ENCODE measurements around the gene HTRA1.

HTRA1 gene

DNA sequence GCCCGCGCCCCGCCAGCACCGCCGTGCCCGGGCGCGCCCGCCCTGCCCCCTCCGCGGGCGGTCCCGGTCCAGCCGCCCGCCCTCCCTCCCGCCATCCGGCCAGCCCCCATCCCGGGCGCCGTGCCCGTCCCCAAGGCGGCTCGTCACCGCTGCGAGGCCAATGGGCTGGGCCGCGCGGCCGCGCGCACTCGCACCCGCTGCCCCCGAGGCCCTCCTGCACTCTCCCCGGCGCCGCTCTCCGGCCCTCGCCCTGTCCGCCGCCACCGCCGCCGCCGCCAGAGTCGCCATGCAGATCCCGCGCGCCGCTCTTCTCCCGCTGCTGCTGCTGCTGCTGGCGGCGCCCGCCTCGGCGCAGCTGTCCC is at the start of gene HTRA1:
HTRA1 (plus strand) TSS at position 187 of the 362 bp plus-strand sequence; CDS start at position 287, 100 bp downstream.
- peak; percentile 27 for DNase-seq

DNA sequence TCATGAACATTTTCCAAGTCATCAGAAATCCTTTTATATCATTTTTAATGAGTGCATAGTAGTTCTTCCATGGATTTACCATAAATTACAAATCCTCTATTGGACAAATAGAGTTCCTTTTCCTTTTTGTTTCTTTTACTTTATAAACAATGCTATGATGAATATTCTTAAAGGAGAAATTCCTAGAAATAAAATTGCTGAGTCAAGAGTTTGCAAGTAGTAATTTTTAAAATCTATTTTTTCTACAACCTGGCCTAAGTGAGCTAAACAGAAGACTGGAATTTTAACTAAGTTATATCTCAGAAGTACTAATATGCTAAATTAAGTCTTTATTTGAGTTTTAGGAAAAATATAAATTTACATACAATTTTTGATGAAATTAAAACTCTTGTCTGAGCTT is 48.0 kb upstream of the HTRA1 start:
- no peak for DNase-seq

DNA sequence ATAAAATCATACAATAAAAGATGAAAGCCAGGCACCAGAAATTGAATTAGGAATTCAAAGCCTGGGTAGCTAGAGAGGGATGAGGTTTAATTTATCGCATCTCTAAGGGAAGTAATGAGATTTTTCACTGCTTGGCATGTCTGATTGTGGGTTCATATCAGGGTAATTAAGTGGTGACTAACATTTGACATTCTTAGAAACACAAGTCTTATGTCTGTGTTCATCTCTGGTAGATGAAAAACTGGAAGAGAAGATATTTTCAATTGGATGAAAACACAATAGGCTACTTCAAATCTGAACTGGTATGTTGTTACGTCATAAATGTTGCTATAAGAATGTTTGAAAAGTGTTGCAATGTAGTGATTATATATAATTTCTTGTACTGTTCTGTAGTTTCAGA is 43.7 kb upstream of the HTRA1 start:
- peak; percentile 2 for DNase-seq

DNA sequence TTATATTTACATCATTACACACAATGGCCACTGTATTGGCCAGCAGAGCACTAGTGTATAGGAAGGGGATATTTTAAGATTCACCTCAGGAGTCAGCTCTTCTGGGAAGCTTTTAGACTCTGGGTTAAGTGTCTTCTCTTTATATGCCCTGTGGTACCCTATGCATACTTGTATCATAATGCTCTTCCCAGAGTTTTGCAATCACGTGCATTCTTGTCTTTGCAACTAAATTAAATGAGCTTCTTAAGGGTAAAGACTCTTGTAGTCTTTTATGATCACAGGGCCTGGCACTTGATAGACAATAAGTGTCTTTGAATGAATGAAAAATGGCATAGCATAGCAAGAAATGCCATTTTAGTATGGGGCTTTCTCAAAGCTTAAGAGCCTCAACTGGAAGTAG is 42.3 kb upstream of the HTRA1 start:
- no peak for DNase-seq

DNA sequence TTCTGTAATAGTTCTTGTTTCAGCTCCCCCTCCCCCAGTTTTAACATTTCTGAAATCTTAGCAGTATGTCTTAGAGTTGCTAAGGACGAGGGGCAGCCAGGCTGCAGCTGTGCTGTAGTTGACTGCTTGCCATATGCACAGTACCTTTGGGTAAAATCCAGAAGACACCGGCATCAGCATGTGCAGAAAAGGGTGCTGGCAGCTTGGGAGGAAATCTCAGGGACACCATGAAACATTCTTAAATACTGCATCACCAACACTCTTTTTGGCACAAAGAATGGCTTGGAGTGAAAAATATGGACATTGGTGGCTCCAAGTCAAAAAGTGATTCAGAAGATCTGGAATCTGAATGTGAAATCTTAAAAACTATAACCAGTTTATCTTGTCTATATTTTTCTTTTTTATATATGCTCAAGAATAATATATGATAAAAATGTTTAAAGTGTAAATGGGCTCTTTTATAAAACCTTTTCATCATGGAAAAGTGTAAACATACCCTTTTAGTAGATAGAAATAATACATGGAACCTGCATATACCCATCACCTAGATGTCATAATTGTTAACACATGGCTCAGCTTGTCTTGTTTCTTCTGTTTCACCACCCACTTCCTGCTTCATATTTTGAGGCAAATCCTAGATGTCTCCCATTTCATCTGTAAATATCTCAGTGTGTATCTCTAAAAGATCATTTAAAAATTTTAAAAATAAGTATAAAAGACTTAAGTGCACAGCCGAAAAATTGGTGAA is 41.3 kb upstream of the HTRA1 start:
- DNase-seq = no peak

DNA sequence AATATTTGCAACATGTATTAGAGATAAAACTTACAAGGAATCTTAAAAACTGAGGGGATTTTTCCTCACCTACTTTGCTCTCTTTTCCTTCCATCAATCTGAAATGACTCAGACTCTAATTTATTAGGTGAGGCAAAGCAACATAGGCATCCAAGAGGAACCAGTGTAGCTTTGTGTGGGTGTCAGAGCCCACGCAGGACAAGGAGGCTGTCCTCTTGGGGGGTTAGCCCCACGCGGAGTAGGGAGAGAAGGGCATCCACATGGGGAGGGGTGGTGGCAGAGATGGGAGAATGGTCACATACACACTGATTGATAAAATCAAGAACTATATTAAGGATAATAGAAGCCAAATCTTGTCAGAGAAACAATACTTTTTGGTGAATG is 40.7 kb upstream of the HTRA1 start:
- no peak for DNase-seq

DNA sequence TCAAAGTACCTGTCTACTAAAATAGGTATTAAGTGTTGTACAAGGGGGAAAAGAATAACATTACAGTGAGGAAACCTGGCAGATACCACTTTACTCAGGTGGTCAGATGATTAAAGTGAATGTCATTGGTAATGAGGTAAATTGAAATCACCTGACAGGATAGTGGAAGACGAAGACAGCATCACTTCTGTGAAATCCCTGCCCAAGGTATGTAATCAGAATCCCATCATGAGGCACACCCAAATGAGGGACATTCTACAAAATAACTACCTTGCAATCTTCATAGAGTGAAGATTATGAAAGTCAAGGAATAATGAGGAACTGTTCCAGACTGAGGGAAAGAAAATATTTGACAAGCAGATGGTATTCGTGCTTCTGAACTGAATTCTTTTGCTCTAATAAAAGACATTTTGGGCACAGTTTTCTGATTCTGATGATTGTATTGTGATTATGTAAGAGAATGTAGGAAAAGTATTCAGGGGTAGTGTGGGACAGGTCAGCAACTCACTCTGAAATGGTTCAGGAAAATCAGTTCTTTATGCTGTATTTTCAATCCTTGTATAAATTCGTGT is 40.2 kb upstream of the HTRA1 start:
- DNase-seq = no peak

DNA sequence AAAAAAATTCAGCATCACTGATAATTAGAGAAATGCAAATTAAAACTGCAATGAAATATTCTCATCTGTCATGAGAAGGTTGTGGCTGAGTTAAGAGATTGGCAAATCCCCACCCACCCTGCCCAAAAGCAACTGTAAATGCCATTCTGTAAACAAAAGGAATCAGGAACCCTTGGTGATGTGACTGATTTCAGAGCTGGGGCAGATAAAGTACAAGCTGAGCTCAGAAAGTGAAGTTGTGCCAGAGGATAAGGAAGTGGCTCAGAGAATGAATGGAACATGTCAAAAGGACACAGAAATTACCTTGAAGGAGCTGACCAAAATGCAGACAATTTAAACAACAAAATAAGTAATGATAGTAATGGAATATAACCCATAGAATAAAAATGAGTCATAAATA is 39.6 kb upstream of the HTRA1 start:
- peak; percentile 4 for DNase-seq

DNA sequence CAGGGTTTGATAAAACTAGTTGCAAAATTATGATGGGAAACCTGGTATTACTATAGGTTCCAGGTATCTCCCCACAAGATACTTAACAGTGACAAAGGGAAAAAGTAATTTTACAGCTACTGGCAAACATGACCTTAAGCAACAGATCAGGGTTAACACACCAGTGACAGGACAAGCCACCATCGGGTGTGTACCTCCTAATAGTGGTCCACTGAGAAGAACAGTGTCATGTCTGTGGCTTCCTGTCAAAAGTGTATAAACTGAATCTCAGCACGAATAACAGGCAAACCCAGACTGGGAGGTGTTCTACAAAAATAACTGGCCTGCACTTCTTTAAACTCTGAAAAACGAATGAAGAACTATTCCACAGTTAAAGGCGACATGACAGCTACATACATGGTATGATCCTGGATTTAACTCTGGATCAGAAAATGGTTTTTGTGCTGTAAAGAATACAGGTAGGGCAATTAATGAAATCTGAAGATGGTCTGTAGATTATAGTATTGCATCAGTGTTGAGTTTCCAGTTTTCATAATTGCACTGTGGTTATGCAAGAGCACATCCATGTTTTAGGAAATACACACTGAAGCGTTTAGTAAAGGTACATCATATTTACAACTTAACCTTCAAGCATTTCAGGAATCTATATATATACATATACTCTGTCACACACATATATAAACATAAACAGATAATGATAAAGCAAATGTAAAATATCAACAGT is 38.9 kb upstream of the HTRA1 start:
- no peak for DNase-seq

DNA sequence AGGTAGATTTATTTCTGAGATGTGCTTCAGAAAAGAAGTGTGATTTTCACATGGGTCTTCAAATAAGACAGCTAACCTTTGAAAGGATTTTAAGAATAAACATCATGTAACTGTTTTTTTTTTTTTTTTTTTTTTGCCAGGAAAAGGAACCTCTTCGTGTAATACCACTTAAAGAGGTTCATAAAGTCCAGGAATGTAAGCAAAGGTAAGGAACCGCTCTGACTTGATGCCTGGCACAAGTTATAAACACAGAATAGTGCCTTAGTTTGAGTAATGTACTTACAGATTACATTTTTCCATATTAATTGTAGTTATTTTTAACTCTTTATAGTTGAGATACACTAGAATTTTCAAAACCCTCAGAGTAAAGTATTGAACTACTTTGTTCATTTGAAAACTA is 37.3 kb upstream of the HTRA1 start:
- DNase-seq = no peak

DNA sequence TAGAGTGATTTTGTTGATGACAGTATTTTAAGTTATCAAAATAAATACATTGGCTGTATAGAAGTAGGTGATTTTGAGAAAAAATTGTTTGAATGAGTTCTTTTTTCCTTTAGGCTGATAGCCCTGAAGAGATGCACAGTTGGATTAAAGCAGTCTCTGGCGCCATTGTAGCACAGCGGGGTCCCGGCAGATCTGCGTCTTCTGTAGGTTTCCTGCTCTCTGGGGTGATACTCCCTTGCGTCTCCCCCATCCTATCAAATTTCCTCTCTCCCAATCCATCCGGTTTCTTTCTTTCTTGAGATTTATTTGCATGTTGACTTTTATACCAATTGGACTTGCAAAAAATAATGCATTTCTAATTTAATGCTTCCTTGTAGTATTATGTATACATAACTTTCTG is 34.5 kb upstream of the HTRA1 start:
- DNase-seq = no peak

DNA sequence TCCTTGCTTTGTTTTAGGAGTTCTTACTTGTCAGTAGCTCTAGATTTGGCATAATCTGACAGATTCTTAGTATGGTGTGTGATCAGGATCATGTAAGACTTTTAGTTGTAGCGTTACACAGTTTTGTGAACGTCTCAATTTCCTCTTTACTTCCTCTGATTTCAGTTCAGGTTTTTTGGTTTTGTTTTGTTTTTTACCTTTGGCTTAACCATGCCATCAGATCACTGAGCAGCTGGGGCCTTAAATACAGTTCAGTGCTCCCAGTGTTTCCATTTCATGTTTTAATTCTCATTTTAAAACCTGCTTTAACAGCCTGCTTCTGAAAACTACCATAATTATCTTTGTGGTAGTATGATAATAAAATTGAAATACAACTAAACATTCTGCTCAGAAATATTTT is 34.1 kb upstream of the HTRA1 start:
- no peak for DNase-seq

DNA sequence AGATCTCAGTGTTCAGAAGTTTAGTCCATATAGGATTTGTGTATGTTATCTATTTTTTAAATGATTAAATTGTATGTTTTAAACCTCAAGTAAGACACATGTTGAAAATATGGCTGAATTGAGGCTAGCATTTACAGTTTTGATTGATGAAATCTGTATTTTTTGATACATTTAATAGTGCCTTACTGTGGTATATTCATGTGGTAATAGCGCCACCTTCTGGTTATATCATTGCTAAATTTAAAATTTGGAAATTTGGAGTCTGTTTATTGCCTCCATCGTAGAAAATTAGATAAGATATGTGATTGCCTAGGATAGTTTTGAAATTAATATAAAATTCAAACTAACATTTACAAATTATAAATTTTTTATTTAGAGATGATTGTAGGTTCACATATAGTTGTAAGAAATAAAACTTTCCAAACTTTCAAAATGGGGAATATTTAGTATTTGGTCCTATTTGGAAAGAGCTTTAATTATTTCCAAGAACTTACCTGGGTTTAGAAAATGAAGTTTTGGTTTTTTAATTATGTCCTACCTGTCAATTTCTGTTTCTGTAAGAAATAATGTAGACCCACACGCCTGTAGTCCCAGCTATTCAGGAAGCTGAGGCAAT is 26.0 kb upstream of the HTRA1 start:
- peak; percentile 76 for DNase-seq

DNA sequence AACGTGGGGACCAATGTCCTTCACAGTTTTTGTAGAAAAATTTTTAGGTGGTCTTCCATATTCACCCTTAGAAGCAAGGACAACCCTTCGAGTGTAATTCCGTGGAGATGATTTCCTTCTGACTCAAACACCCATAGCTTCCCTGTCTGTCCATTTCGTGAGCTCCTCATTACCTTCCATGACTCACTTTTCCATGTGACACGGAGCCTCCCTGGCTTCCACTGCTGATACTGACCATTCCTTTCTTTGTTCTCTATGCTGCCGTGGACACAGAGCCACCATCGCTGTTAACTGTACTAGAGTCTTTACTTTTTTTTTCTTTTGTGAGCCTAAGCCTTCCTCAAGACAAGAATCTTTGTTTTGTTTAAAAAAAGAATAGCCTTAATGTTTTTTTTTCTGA is 19.4 kb upstream of the HTRA1 start:
- DNase-seq = no peak

DNA sequence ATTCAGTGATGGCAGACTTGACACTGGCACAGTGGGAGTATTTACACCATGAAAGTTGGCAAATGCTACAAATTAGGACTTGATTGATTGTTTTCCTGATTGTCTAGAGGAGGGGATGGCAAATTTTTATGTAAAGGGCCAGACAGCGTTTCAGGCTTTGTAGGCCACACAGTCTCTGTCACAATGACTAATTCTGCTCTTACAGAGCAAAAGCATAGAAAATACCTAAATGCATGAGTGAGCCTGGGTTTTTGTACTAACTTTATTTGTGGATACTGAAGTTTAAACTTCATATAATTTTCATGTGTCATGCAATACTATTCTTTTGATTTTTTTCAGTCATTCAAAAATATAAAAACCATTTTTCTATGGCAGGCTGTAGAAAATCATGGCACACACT is 15.9 kb upstream of the HTRA1 start:
- no peak for DNase-seq

DNA sequence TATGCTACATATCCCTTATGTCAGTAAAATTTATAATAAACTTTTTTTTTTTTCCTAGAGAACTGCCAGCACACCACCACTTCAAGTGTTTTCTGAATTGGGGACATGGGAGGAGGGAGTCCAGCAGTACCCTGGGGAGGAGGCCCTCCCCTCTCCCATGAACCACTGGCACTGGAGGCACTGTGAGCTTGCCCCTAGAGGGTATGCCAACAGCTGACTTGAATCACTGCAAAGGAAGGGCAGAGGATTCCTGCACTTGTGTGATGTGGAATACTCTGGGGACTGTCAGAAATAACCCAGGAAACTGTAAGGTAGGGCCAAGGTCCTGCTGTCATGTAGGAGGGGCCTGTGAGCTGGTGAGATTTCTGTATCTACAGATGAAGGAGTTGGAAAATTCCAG is 15.4 kb upstream of the HTRA1 start:
- DNase-seq = no peak

DNA sequence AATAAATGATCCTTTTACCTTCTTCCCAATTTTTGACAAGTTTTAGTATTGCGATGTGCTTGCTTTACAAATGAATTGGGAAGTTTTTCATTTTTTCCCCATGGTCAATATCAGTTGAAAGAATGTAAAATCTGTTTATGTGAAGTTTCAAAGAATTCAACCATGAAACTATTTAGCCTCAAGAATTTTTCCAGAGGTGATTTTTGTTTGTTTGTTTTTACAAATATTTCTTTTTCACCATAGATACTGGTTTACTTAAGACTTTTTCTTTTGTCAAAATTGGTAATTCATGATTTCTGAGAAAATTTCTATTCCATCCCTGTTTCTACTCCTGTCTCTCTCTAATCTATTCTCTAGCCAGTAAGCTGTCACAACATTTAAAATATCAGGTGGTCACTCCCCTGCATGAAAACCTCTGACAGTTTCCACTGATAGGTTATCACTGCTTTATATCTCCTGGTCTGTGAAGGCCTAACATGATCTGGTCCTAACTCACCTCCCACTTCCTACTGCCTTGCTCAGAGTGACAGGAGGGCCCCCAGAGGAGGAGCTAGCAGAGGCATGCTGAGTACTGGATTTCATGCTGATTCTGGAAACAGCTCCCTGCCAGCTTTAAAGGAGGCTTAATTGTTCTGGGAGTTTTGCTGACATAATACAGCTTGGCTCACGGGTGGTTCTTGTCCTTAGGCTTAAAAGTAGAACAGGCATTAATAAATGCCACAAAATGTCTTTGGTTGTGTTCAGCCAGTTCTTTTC is 14.5 kb upstream of the HTRA1 start:
- no peak for DNase-seq

DNA sequence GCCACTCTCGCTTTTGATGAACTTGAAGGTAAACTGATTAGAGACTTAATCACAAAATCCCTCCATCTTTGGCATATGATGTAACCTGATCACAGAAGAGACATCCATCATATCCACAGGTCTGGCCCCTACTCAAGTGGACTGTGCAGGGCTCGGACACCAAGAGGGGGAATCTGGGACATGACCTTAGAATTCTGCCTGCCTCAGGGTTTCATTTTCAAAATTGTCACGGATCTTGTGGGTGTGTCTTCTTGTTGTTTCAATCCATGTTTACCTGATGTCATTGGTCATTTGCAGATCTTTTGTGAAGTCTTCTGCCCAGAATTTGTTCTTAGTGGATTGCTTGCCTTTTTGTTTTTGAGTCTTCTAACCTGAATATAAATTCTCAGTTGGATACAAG is 12.8 kb upstream of the HTRA1 start:
- no peak for DNase-seq

DNA sequence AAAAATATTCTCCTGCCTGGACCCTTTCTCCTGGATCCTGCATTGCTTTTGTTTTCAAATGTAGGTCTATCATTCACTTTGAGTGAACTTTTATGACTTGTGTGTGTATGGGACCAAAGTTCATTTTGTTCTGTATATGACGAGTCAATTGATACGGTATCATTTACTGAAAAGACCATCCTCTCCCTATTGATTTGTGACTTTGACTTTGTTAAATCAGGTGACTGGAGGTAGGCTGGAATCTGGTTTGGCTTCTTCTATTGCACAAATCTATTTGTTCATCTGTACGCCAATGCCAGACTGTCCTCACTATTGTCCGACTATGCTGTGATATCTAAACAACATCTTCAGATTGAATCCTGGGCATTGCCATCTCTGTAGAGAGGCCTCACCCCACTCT is 12.2 kb upstream of the HTRA1 start:
- no peak for DNase-seq

DNA sequence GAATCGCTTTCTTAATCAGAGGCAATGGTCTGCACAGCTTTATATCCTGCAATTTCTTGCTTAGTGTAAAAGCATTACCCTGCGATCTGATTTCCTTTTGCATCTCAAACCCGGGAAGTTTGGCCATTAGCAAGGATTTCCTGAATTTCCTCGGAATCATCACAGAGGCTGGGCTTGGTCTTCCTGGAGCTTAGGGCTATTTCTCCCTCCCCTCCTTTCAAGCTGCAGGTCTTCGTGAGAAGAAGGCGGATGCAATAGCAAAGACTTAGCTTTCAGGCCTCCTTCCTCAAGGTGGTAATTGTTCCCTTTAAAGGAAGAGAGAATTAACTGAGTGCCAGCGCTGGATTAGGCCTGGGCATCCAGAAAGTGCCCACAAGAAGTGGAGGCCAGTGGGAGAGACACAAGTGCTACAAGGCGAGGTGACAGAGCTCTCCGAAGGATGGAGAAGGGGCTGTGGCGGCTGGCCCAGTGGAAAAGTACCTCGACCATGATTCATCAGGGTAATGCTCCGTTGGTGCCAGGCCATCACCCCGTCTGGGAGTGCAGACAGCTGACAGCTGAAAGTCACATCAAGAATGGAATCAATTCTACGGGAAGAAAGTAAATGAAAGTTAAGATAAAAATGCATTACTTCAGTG is 10.9 kb upstream of the HTRA1 start:
- no peak for DNase-seq

DNA sequence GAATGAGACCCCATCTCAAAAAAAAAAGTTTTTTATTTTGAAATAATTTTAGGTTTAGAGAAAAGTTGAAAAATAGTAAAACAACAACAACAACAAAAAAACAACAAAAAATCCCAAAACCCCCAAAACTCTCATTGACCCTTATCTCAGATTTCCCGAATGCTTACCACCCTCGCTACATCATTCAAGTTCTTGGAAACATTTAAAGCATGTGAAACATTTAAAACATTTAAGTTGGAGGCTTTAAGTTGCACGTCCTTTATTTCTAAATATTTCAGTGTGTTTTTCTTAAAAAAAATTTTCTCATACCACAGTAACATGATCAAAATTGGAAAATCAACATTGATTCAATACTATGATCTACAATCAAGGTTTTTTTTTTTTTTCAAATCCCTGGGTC is 7.3 kb upstream of the HTRA1 start:
- no peak for DNase-seq

DNA sequence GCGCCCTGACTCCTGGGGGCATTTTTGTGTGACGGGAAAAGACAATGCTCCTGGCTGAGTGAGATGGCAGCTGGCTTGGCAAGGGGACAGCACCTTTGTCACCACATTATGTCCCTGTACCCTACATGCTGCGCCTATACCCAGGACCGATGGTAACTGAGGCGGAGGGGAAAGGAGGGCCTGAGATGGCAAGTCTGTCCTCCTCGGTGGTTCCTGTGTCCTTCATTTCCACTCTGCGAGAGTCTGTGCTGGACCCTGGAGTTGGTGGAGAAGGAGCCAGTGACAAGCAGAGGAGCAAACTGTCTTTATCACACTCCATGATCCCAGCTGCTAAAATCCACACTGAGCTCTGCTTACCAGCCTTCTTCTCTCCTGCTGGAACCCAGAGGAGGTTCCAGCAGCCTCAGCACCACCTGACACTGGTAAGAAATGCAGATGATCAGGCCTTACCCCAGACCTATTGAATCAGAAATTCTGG is 6.7 kb upstream of the HTRA1 start, which contains the start of gene ARMS2:
ARMS2 (plus strand) TSS at position 51 of the 478 bp plus-strand sequence; CDS start at position 126, 75 bp downstream.
- no peak for DNase-seq
